ENCODE measurements around the gene HRH1.
A peak's percentile ranks its signal among the peaks of the same experiment; 100 is the strongest.
"Not testable (repeated sequence)": the region's sequence is repeated elsewhere in the genome, so short reads cannot be mapped to it uniquely, and the experiment has no call there.

DNA sequence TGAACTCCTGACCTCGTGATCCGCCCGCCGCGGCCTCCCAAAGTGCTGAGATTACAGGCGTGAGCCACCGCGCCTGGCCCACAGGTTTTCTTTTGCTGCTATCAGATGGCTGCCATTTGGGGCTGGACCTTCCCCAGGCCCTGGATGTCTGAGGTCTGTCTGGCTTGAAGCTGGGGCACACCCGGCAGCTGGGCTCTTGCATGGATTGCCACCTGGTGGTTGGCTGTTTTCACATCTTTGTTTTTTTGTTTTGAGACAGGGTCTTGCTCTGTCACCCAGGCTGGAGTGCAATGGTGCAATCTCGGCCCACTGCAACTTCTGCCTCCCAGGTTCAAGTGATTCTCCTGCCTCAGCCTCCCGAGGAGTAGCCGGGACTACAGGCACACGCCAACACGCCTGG lies 51.6 kb downstream of the HRH1 start:
- TF ChIP-seq CTCF (IDR thresholded peaks at IDR 0.05) = peak in 2 of 6 experiments; percentile 20 to 25
- TF ChIP-seq POLR2A (IDR thresholded peaks at IDR 0.05) = not testable (repeated sequence)

Data from adrenal gland (tissue), 5 donors.